Tongue (tissue), 2 donors: ENCODE results near the gene SLC5A11. TPM values are rescaled to one million over a fixed set of nuclear protein-coding genes. Genes with fewer than 3 reads are reported as not detected.

Experiments used
- DNase-seq: peaks from one replicate; pipeline ENCODE4 v3.0.0-alpha.2; 2015
- total RNA-seq: library from RNA; depleted of rRNA; stranded (reverse); fragments of >200 nt; gene quantifications from one replicate; pipeline ENCODE4 v1.2.3, GENCODE V29; 2014

The SLC5A11 gene
- total RNA-seq, 1 donor from 2014 or later = not detected

- no peak for DNase-seq
Observed at GRCh38 chr16:24920568-24920967, 74.8 kb downstream of the SLC5A11 start.

GRCh38 chr16:24921229-24921628 is 75.5 kb downstream of the SLC5A11 start:
- no peak for DNase-seq

GRCh38 chr16:24925163-24925562 is 79.4 kb downstream of the SLC5A11 start:
- no peak for DNase-seq

- DNase-seq = no peak
Observed at GRCh38 chr16:24929409-24929808, 83.6 kb downstream of the SLC5A11 start.

GRCh38 chr16:24930440-24930839 is 84.7 kb downstream of the SLC5A11 start:
- no peak for DNase-seq

- DNase-seq = no peak
Observed at GRCh38 chr16:24931091-24931490, 85.3 kb downstream of the SLC5A11 start.

- no peak for DNase-seq
Observed at GRCh38 chr16:24935336-24935735, 89.6 kb downstream of the SLC5A11 start.

- no peak for DNase-seq
Observed at GRCh38 chr16:24936151-24936550, 90.4 kb downstream of the SLC5A11 start.

- DNase-seq = no peak
Observed at GRCh38 chr16:24939224-24939623, 93.5 kb downstream of the SLC5A11 start.

GRCh38 chr16:24939738-24940137 is 94.0 kb downstream of the SLC5A11 start:
- no peak for DNase-seq

- no peak for DNase-seq
Observed at GRCh38 chr16:24943471-24943870, 97.7 kb downstream of the SLC5A11 start.

- no peak for DNase-seq
Observed at GRCh38 chr16:24944206-24944605, 98.4 kb downstream of the SLC5A11 start.

GRCh38 chr16:24946155-24946554 is 100.4 kb downstream of the SLC5A11 start:
- DNase-seq = no peak

GRCh38 chr16:24950275-24950674 is 104.5 kb downstream of the SLC5A11 start:
- DNase-seq = no peak

- no peak for DNase-seq
Observed at GRCh38 chr16:24953306-24953705, 107.5 kb downstream of the SLC5A11 start.

- no peak for DNase-seq
Observed at GRCh38 chr16:24953721-24954120, 108.0 kb downstream of the SLC5A11 start.

- DNase-seq = no peak
Observed at GRCh38 chr16:24954137-24954536, 108.4 kb downstream of the SLC5A11 start.

- DNase-seq = no peak
Observed at GRCh38 chr16:24955975-24956731, 110.4 kb downstream of the SLC5A11 start.

GRCh38 chr16:24957887-24958286 is 112.1 kb downstream of the SLC5A11 start:
- DNase-seq = no peak

Other genes with a start within 250 kb of the SLC5A11 start
- gene TNRC6A, start 116.3 kb upstream of the SLC5A11 start, total RNA-seq = 60.9 TPM
- 29.5 TPM for gene ARHGAP17, start 169.4 kb downstream of the SLC5A11 start, total RNA-seq